HTERT RPE-1 (cell line): Measurements from ENCODE around the gene KLC3.
"Not testable (repeated sequence)": the region's sequence is repeated elsewhere in the genome, so short reads cannot be mapped to it uniquely, and the experiment has no call there.

Experiments
- in situ Hi-C: fragments of 300-500 bp; cut with MboI; formaldehyde crosslinking; loops from 4 replicates; pipeline ENCODE4 v1.14.3; 2020; ENCODE audit warnings: low sequenced_read_pairs

Gene KLC3

DNA sequence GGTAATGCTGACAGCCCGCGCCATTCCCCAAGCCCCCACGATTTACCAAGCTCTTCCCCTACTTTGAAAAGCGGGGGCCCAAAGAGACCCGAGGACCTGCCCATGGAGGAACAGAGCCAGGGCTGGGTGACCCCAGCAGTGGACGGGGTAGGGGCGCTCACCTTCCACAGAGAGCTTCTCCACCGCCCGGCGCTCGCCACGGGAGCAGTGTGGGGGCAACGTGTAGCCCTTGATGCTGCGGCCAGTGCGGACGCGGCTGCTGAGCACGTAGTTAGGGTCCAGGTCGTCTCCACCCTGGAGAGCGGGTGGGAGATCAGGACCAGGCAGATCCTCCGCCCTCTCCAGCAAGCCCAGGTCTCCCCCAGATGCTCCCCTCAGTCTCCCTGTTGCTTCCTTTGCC lies 25.2 kb upstream of the KLC3 start:
- in situ Hi-C loops: no loop called here

- in situ Hi-C loops: no loop called here
Observed at GRCh38 chr19:45320997-45321775, 19.4 kb upstream of the KLC3 start.

DNA sequence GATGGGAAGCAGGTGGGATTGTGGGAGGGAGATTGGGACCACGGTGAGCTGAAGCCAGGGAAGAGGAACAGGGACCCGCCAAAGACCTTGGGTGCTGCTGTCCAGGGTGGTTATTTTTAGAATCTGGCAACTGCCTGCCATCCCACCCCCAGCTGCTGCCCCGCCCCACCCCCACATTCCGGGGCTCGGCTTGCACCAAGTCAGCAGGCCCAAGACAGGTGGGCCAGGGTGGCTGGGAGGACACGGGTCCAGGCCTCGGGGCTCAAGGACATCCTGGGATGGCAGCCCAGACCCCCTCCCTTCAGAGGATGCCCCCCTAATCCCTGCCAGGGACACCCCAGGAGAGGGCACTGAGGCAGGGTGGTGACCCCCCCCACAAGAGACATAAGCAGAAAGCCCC lies 18.7 kb upstream of the KLC3 start:
- in situ Hi-C loops: no loop called here

- in situ Hi-C loops: no loop called here
Observed at GRCh38 chr19:45322311-45322710, 18.2 kb upstream of the KLC3 start.

DNA sequence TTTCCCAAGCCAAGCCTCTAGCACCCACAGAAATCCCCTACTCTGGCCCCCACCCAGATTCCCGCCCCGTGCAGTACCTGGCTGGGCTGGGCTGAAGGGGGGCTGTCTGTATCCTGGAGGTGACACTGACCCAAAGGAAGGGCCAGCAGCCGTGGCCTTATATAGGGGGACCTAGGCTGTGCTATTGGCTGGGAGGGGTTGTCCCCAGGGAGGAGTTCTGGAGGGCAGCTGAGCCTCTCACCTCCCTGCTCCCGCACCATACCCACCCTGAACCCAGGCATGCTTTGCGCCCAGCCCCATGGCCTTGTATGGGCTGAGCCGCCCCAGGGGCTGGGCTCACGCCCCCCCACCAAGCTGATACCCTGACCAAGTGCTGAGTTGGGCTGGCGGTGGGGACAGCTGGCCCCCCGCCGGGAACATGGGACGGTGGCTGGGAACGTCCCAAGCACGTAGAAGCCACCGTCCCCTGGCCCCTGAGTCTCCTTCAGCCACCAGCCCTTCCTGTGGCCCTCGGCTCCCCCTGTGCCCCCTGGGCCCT lies 17.7 kb upstream of the KLC3 start, which contains the start of gene CKM:
CKM (minus strand) TSS at position 132 of the 538 bp plus-strand sequence. CDS start 3,162 bp downstream, outside the sequence.
- in situ Hi-C loops: no loop called here

DNA sequence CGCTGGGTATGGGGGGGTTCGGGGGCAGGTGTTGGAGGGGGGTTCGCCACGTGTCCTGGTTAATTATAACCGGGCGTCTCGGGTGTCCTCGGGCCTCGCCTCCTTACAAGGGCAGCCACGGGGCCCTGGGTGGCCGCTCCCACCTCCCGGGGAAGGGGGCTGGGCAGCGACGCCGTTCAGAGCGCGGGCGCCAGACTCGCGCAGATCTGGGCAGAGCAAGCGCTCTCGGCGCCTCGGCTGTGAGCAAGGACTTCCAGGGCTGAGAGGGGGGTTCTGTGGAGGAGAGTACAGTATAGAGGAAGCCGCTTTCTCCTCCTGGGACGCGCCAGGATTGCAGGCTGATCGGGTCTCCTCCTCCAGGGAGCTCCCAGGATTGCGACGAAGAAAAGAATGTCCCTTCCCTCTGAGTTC lies 16.9 kb upstream of the KLC3 start:
- in situ Hi-C loops: no loop called here

DNA sequence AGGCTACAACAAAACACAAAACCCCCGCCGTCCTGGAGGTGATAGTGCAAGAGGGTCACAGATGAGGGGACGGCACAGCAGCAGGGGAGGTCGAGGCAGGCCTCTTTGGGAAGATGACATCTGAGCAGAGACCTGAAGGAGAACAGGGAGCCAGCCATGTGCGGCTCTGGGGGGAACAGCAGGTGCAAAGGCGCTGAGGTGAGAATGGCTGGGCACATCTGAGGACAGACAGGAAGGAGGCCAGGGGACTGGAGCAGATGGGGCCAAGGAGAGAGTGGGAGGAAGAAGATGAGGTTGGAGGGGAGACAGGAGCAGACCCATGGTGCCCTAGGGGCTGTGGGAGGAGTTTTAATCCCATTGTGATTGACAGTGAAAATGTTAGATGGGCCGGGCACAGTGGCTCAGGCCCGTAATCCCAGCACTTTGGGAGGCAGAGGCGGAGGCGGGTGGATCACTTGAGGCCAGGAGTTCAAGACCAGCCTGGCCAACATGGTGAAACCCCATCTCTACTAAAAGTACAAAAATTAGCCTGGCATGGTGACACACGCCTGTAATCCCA lies 16.1 kb upstream of the KLC3 start:
- in situ Hi-C loops: no loop called here

DNA sequence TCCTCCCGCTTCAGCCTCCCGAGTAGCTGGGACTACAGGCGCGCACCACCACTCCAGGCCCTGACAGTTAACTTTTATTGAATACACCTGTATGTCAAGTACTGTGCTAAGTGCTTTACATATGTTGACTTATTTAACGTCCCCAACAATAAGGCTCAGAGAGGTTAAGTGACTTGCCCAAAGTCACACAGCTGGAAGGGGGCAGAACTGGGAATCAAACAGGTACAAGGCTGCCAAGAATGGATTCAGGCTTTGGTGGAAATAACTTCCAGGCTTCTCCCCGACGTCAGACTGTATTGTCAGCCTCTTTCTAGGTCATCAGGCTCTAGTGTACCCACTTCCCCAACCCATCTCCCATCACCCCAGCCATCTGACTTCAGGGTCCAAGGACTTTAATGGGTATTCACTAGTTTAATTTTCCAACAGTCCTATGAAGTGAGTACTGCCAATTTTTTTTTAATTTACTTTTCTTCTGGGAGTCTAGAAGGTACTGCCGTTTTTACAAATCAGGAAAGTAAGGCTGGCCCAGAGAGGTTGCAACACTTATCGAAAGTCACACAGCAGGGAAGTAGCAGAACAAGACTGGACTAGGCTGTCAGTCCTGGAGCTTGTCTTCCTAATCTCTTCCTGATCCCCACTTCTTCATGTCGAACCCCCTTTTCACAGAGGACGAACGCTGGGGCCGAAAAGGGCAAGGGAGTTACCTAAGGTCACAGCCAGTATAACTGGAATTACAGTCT lies 13.0 kb upstream of the KLC3 start:
- in situ Hi-C loops: no loop called here

- in situ Hi-C loops: no loop called here
Observed at GRCh38 chr19:45331411-45331810, 9.1 kb upstream of the KLC3 start.

- in situ Hi-C loops: no loop called here
Observed at GRCh38 chr19:45333609-45334303, 6.8 kb upstream of the KLC3 start.

GRCh38 chr19:45334881-45335280 lies 5.7 kb upstream of the KLC3 start:
- in situ Hi-C loops: not testable (repeated sequence)

DNA sequence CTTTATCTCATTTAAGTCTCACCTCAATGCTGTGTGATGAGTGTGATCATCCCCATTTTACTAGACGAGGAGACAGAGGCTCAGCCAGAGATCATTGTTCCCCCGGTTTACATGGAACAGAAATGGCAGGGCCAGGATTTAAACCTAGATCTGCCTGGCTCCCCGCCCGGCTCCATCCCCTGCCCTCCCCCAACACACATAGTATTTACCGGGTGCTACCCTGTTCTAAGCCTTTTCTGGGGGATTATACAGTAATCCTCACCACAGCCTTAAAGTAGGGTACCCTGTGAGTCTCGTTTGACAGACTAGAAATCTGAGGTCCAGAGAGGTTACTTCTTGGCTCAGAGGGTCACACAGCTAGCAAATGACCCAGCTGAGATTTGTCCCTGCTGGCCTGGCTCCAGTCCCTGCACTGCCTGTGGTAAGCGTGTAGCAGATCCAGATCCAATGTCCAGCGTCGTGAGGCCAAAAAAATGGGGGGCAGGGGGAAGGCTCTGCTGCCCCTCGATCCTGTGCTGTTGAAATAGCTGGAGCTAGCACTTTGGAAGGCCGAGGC lies 3.8 kb upstream of the KLC3 start:
- in situ Hi-C loops: no loop called here

DNA sequence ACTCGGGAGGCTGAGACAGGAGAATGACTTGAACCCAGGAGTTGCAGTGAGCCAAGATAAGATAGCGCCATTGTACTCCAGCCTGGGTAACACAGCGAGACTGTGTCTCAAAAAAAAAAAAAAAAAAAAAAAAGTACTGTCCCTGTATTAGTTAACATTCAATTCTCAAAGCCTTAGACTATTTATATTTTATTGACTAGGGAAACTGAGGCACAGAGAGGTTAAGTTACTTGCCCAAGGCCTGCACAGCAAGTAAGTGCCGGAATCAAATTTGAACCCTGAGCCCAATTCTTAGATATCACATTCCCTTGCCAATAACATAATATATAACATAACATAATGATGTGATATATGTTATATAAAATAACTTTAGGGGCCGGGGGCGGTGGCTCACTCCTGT lies 921 bp upstream of the KLC3 start:
- in situ Hi-C loops: no loop called here

DNA sequence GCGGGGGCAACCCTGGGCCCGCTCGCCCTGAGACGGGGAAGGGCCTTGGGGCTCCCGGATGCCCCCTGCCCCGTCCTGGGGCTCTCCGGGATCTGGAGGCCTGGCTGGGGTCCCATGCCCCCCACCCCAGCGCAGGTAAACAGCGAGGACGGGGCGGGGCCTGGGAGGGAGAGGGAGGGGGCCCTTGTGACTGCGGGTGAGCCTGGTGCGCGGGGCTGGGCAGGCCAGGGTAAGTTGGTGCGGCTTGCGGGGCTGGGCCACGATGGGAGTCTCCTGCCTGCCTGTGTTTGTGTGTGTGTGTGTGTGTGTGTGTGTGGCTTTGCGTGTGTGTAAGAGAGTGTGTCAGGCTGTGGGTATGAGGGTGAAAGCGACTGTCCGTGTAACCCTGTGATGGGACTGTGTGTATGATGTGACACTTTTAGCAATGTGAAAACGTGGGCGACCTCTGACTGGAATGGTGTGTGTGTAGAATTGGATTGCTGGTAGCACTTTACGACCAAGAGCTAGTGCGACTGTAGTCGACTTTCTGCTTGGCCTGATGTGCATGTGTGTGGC lies 426 bp downstream of the KLC3 start:
- in situ Hi-C loops: no loop called here

GRCh38 chr19:45342911-45343310 lies 2.4 kb downstream of the KLC3 start:
- in situ Hi-C loops: no loop called here

GRCh38 chr19:45344621-45345505 lies 4.3 kb downstream of the KLC3 start:
- in situ Hi-C loops: no loop called here

DNA sequence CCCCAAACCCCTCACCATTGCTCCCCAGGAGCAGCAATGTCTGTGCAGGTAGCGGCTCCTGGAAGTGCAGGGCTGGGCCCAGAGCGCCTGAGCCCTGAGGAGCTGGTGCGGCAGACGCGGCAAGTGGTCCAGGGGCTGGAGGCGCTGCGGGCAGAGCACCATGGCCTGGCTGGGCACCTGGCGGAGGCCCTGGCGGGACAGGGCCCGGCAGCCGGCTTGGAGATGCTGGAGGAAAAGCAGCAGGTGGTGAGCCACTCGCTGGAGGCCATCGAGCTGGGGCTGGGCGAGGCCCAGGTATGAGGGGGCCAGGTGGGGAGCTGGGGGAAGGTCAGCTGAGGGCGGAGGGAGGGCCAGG lies 4.9 kb downstream of the KLC3 start:
- in situ Hi-C loops: no loop called here

DNA sequence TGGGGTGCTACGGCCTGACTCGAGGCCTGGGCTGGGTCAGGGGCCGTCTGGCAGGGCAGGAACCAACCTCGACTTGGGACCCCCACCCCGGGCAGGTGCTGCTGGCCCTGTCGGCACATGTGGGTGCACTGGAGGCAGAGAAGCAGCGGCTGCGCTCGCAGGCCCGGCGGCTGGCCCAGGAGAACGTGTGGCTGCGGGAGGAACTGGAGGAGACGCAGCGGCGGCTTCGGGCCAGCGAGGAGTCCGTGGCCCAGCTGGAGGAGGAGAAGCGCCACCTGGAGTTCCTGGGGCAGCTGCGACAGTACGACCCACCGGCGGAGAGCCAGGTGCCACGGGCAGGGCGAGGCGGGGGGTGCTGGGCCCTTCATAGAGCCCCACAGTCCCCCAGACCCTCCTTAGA lies 5.9 kb downstream of the KLC3 start:
- in situ Hi-C loops: no loop called here

GRCh38 chr19:45347570-45348366 lies 7.2 kb downstream of the KLC3 start:
- in situ Hi-C loops: no loop called here
